Upper lobe of right lung (tissue), 1 donor: ENCODE results near the gene CYB561D2. TPM values are rescaled to one million over a fixed set of nuclear protein-coding genes. Genes with fewer than 3 reads are reported as not detected.
A peak's percentile ranks its signal among the peaks of the same experiment; 100 is the strongest.

Experiments used
- ATAC-seq: fragments of 200-7000 bp; cut with Tn5 transposase; one replicate; pipeline ENCODE4 v1.9.1; 2020; ENCODE audit warnings: mild to moderate bottlenecking, moderate library complexity
- DNase-seq: peaks from one replicate; pipeline ENCODE4 v3.0.0-alpha.2; 2020
- H3K27ac ChIP-seq: fragments of 200-600 bp; one replicate; pipeline ENCODE4 v1.8.0; 2022
- H3K27me3 ChIP-seq: fragments of 200-600 bp; one replicate; pipeline ENCODE4 v1.8.0; 2022; ENCODE audit warnings: mild to moderate bottlenecking
- H3K36me3 ChIP-seq: fragments of 200-600 bp; one replicate; pipeline ENCODE4 v1.8.0; 2022
- H3K4me1 ChIP-seq: fragments of 200-600 bp; one replicate; pipeline ENCODE4 v1.8.0; 2022
- H3K4me3 ChIP-seq: fragments of 200-600 bp; one replicate; pipeline ENCODE4 v1.8.0; 2022; ENCODE audit warnings: mild to moderate bottlenecking
- H3K9me3 ChIP-seq: fragments of 200-600 bp; one replicate; pipeline ENCODE4 v1.8.0; 2022
- intact Hi-C: fragments of 100-400 bp; cut with DNase I; formaldehyde crosslinking; loops from one replicate; pipeline ENCODE4 v1.11.0; 2022
- total RNA-seq: library from RNA; stranded (reverse); fragmentation: NEBNext Ultra II Directional; extraction: Animal tissue kit (Norgen Biotek cat#: 25700); gene quantifications from one replicate; pipeline ENCODE4 v1.2.1, GENCODE V29; 2021
- TF ChIP-seq, protein P1 (sequence below): fragments of 200-600 bp; IDR thresholded peaks from one replicate; pipeline ENCODE4 v1.8.0; 2022; ENCODE audit warnings: antibody characterized with exemption
- donor health status: DM: no; HTN: yes; CAD: no; lungs with severe emphysema.

The CYB561D2 gene
- total RNA-seq, 1 donor from 2014 or later = 23.9 TPM

DNA sequence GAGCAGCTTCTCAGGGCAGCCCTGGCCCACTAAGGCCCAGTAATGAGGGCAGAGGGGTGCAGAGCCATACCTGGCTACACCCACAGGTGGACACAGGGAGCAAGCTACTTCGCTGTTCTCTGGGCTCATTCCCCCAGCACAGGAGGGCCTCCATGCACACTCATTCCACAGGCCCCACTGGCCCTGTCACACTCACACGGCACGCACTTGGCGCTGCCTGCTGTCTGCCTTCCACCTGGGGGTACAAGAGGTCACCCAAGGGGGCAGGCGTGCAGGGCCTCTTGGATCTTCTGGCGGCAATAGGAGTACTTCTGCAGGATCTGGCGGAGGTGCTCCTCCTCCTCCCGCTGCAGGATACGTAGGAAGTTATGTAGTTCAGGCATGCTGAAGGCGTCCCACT is 20.3 kb upstream of the CYB561D2 start:
- Histone ChIP-seq H3K9me3 (no peaks in the 10 kb centered on the region), H3K36me3 (peaks cover 42% of the 10 kb centered on the region), H3K27me3 (no peaks in the 10 kb centered on the region), H3K27ac (no peak overlapping the region), H3K4me3 (no peak overlapping the region), H3K4me1 (peaks cover 34% of the 10 kb centered on the region)
- intact Hi-C loops = no loop called here
- DNase-seq = no peak
- TF ChIP-seq, protein P1, sequence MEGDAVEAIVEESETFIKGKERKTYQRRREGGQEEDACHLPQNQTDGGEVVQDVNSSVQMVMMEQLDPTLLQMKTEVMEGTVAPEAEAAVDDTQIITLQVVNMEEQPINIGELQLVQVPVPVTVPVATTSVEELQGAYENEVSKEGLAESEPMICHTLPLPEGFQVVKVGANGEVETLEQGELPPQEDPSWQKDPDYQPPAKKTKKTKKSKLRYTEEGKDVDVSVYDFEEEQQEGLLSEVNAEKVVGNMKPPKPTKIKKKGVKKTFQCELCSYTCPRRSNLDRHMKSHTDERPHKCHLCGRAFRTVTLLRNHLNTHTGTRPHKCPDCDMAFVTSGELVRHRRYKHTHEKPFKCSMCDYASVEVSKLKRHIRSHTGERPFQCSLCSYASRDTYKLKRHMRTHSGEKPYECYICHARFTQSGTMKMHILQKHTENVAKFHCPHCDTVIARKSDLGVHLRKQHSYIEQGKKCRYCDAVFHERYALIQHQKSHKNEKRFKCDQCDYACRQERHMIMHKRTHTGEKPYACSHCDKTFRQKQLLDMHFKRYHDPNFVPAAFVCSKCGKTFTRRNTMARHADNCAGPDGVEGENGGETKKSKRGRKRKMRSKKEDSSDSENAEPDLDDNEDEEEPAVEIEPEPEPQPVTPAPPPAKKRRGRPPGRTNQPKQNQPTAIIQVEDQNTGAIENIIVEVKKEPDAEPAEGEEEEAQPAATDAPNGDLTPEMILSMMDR = no peak
- no peak for ATAC-seq

DNA sequence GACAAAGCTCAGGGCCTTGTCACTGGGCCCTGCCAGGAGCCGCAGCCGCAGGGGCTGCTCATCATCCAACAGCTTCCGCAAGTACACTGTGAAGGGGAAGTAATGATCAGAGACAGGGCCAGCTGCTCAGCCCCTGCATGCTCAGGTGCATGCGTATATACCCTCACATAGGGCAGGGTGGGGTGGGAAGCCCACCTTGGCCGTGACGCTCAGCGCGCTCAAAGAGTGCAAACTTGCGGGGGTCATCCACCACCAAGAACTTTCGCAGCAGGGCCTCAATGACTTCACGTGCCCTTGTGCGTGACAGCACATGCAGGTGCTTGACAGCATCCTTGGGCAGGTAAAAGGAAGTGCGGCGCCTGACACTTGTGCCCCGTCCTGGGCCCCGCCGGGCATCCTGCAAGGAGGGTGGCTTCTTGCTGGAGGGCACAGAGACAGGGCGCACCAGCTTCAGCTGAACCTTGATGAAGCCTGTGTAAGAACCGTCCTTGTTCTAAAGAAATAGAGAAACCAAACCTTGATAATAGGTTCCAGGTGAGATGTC is 19.2 kb upstream of the CYB561D2 start:
- no peak overlapping the region for H3K27ac ChIP-seq
- no peak overlapping the region for H3K4me3 ChIP-seq
- peaks cover 45% of the 10 kb centered on the region for H3K4me1 ChIP-seq
- no peaks in the 10 kb centered on the region for H3K9me3 ChIP-seq
- no peak for ATAC-seq
- DNase-seq = no peak
- TF ChIP-seq, protein P1 = no peak
- H3K27me3 ChIP-seq = no peaks in the 10 kb centered on the region
- peaks cover 31% of the 10 kb centered on the region for H3K36me3 ChIP-seq
- intact Hi-C loops = no loop called here

DNA sequence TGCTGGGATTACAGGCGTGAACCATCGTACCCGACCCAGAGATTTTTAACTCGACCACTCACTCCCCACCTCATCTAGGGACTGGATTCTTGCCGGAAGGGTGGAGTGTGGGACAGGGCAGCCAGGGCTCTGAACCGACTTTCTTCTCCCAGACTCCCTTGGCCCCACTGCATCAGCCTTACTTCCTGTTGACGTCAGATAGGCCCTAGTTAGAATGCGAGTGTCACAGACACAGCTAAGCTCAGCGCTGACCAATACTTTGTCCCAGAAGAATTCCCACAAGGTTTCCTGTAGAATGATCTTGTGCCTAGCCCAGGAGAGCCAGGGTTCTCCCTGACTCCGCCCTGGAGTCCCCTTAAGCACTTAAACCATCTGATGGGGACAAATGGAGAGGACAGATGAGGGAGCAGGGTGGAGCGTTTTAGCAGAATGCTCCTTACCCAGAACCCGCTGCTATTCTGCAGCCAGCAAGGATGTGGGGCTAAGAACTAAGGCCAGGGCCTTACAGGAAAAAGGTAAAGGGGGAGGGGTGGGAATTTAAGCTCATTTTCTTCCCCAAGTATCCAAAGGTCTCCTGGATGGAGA is 16.8 kb upstream of the CYB561D2 start:
- Histone ChIP-seq H3K4me1 (peaks cover 41% of the 10 kb centered on the region), H3K27ac (peak overlapping the region; percentile 96), H3K27me3 (no peaks in the 10 kb centered on the region), H3K9me3 (no peaks in the 10 kb centered on the region), H3K4me3 (peak overlapping the region; percentile 10), H3K36me3 (peaks cover 28% of the 10 kb centered on the region)
- TF ChIP-seq, protein P1 = no peak
- intact Hi-C loops = no loop called here
- ATAC-seq = no peak
- no peak for DNase-seq

DNA sequence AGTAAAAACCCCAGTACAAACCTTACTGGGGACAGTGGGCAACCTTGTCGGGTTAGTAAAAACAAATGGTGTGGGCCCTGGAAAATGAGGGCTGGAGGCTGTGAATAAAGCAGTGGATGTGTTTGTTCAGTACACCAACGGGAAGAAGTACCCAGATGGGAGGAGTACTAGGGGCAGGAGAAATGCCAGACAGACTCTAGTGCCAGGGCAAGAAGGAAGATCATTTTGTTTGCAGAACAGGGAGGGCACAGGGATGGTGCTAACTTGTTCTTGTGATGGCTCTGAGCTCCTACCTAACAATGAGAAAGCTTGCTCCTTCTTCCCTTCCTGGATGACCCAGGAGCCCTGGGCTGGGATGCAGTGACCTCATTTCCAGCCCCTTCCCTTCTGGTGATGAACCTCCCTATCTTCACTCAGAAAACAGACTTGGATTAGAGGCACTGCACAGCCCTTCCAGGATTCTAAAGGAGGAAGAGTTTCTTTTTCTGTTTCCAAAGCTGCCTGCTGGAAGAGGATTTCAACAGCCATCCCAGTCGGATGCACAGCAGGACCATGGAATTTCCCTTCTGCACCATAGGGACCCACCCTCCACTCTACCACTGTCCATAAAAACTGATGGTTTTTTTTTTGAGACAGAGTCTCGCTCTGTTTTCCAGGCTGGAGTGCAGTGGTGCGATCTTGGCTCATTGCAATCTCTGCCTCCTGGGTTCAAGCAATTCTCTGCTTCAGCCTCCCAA is 16.2 kb upstream of the CYB561D2 start:
- Histone ChIP-seq H3K36me3 (peaks cover 24% of the 10 kb centered on the region), H3K4me3 (peak overlapping the region; percentile 95), H3K9me3 (no peaks in the 10 kb centered on the region), H3K4me1 (peaks cover 44% of the 10 kb centered on the region), H3K27me3 (no peaks in the 10 kb centered on the region), H3K27ac (peak overlapping the region; percentile 96)
- intact Hi-C loops = no loop called here
- no peak for DNase-seq
- TF ChIP-seq, protein P1 = no peak
- ATAC-seq = no peak

DNA sequence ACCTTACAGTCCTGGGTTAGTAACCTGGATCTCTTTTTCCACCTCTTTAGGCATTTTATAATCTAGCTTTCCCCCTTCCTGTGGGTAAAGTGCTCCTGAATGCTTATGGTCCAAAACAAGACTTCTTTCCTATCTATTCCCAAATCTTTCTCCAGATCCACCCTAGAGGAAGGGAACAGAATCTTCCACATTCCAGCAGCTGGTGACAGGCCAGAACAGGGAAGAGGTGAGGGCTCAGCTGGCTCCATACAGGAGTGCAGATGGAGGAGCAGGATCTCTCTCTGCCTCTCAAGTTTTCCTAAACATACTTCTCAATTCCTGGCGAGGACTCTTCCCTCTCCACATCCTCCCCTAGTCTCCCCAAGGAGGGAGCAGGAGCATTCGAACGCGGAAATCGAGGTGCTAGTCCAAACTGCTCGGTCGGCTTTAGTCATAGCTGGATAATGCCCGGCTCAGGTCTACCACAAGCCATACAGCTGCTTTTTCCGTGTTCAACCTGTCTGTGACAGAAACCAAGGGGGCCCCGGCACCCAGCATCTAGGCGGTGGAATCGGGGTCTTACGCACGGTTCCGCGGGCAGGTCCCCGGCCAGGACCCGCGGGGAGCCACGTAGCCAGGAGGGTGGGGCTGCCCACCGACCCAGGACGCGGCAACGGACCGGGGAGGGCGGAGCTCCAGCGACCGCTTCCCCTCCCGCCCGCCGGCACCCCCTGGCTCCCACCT is 14.0 kb upstream of the CYB561D2 start:
- no peak for ATAC-seq
- no peaks in the 10 kb centered on the region for H3K27me3 ChIP-seq
- peak overlapping the region; percentile 96 for H3K27ac ChIP-seq
- H3K9me3 ChIP-seq = no peaks in the 10 kb centered on the region
- peaks cover 3% of the 10 kb centered on the region for H3K36me3 ChIP-seq
- DNase-seq = no peak
- peak overlapping the region; percentile 95 for H3K4me3 ChIP-seq
- H3K4me1 ChIP-seq = peaks cover 56% of the 10 kb centered on the region
- intact Hi-C loops = no loop called here
- TF ChIP-seq, protein P1 = no peak
